ENCODE measurements around the gene DPY19L3.
"Not testable (repeated sequence)": the region's sequence is repeated elsewhere in the genome, so short reads cannot be mapped to it uniquely, and the experiment has no call there.

Gene DPY19L3

GRCh38 chr19:32442650-32443049, 37.1 kb downstream of the DPY19L3 start:
- DNase-seq (ENCODE audit: low spot score): no peak

GRCh38 chr19:32447534-32447933, 42.0 kb downstream of the DPY19L3 start:
- DNase-seq (ENCODE audit: low spot score): not testable (repeated sequence)

GRCh38 chr19:32448026-32448425, 42.5 kb downstream of the DPY19L3 start:
- no peak for DNase-seq (ENCODE audit: low spot score)

GRCh38 chr19:32450217-32450616, 44.6 kb downstream of the DPY19L3 start:
- DNase-seq (ENCODE audit: low spot score): no peak

GRCh38 chr19:32453736-32454135, 48.2 kb downstream of the DPY19L3 start:
- peak; percentile 6 for DNase-seq (ENCODE audit: low spot score)

- no peak for DNase-seq (ENCODE audit: low spot score)
Observed at GRCh38 chr19:32456406-32456805, 50.8 kb downstream of the DPY19L3 start.

- no peak for DNase-seq (ENCODE audit: low spot score)
Observed at GRCh38 chr19:32457571-32458158, 52.1 kb downstream of the DPY19L3 start.

- no peak for DNase-seq (ENCODE audit: low spot score)
Observed at GRCh38 chr19:32458500-32459123, 53.0 kb downstream of the DPY19L3 start.

- DNase-seq (ENCODE audit: low spot score): no peak
Observed at GRCh38 chr19:32459204-32459865, 53.8 kb downstream of the DPY19L3 start.

- DNase-seq (ENCODE audit: low spot score): no peak
Observed at GRCh38 chr19:32460476-32460875, 54.9 kb downstream of the DPY19L3 start.

GRCh38 chr19:32464279-32464678, 58.7 kb downstream of the DPY19L3 start:
- DNase-seq (ENCODE audit: low spot score): peak; percentile 57

- no peak for DNase-seq (ENCODE audit: low spot score)
Observed at GRCh38 chr19:32465176-32465575, 59.6 kb downstream of the DPY19L3 start.

- DNase-seq (ENCODE audit: low spot score): no peak
Observed at GRCh38 chr19:32469795-32470194, 64.2 kb downstream of the DPY19L3 start.

- DNase-seq (ENCODE audit: low spot score): no peak
Observed at GRCh38 chr19:32471095-32471494, 65.5 kb downstream of the DPY19L3 start.

- no peak for DNase-seq (ENCODE audit: low spot score)
Observed at GRCh38 chr19:32471811-32472210, 66.2 kb downstream of the DPY19L3 start.

GRCh38 chr19:32475141-32476031, 69.8 kb downstream of the DPY19L3 start:
- DNase-seq (ENCODE audit: low spot score): no peak

- no peak for DNase-seq (ENCODE audit: low spot score)
Observed at GRCh38 chr19:32476032-32476350, 70.4 kb downstream of the DPY19L3 start.

GRCh38 chr19:32480321-32480720, 74.8 kb downstream of the DPY19L3 start:
- no peak for DNase-seq (ENCODE audit: low spot score)

- DNase-seq (ENCODE audit: low spot score): no peak
Observed at GRCh38 chr19:32483574-32483973, 78.0 kb downstream of the DPY19L3 start.

GRCh38 chr19:32489971-32490370, 84.4 kb downstream of the DPY19L3 start:
- no peak for DNase-seq (ENCODE audit: low spot score)

GRCh38 chr19:32497391-32497790, 91.8 kb downstream of the DPY19L3 start:
- no peak for DNase-seq (ENCODE audit: low spot score)

GRCh38 chr19:32498648-32499200, 93.2 kb downstream of the DPY19L3 start:
- peak; percentile 33 for DNase-seq (ENCODE audit: low spot score)

Data from SW480 (cell line).